HG03460 (cell line): ENCODE data around the gene GPR35.

Source experiments
- ATAC-seq: cut with Tn5 transposase; IDR thresholded peaks from one replicate; pipeline ENCODE4 v1.9.1; 2021; ENCODE audit not compliant: unreplicated experiment

The GPR35 gene

GRCh38 chr2:240624950-240625621, at the start of gene GPR35:
TSS of gene GPR35 (plus strand) at chr2:240625480. CDS start at chr2:240629953, 4,473 bp downstream.
- no peak for ATAC-seq

GRCh38 chr2:240576036-240576435, 49.2 kb upstream of the GPR35 start:
- ATAC-seq = no peak

- ATAC-seq = no peak
These were observed 48.7 kb upstream of the GPR35 start for GRCh38 chr2:240576436-240577205.

GRCh38 chr2:240577281-240578109, 47.8 kb upstream of the GPR35 start:
- ATAC-seq = no peak

- no peak for ATAC-seq
These were observed 47.2 kb upstream of the GPR35 start for GRCh38 chr2:240578110-240578450.

- ATAC-seq = no peak
These were observed 46.8 kb upstream of the GPR35 start for GRCh38 chr2:240578488-240578887.

- ATAC-seq = no peak
These were observed 46.1 kb upstream of the GPR35 start for GRCh38 chr2:240579071-240579762.

- no peak for ATAC-seq
These were observed 45.3 kb upstream of the GPR35 start for GRCh38 chr2:240579771-240580614.

GRCh38 chr2:240581811-240582210, 43.5 kb upstream of the GPR35 start:
- no peak for ATAC-seq

- no peak for ATAC-seq
These were observed 42.5 kb upstream of the GPR35 start for GRCh38 chr2:240582781-240583180.

GRCh38 chr2:240583774-240584173, 41.5 kb upstream of the GPR35 start:
- ATAC-seq = no peak

GRCh38 chr2:240584486-240585031, 40.7 kb upstream of the GPR35 start:
- peak; percentile 58 for ATAC-seq

- peak; percentile 35 for ATAC-seq
These were observed 40.2 kb upstream of the GPR35 start for GRCh38 chr2:240585101-240585500.

- ATAC-seq = no peak
These were observed 39.5 kb upstream of the GPR35 start for GRCh38 chr2:240585681-240586197.

GRCh38 chr2:240586198-240586918, 38.9 kb upstream of the GPR35 start, which contains the start of gene CAPN10:
TSS of gene CAPN10 (plus strand) at chr2:240586734. CDS start at chr2:240586912, 178 bp downstream.
- peak; percentile 53 for ATAC-seq

GRCh38 chr2:240586919-240587800, 38.1 kb upstream of the GPR35 start:
- peak; percentile 4 for ATAC-seq

GRCh38 chr2:240588006-240588655, 37.1 kb upstream of the GPR35 start:
- no peak for ATAC-seq
